MM.1S (cell line): ENCODE data around the gene GNA14.

Experiments
- DNase-seq: peaks from one replicate; pipeline ENCODE4 v3.0.0-alpha.2; 2015
- H2AFZ ChIP-seq: fragments of 300-600 bp; sonication (generic); 2 replicates; pipeline ENCODE4 v1.6.0; 2016; ENCODE audit warnings: antibody characterized with exemption, low read length
- H3F3A ChIP-seq: fragments of 300-600 bp; sonication (generic); 2 replicates; pipeline ENCODE4 v1.6.1; 2016; ENCODE audit warnings: mild to moderate bottlenecking, antibody characterized with exemption, low read length, moderate library complexity, mixed read lengths; ENCODE audit not compliant: insufficient read depth
- H3K27ac ChIP-seq: fragments of 300-600 bp; sonication (generic); 2 replicates; pipeline ENCODE4 v1.5.1; 2016; ENCODE audit warnings: mild to moderate bottlenecking, low read length
- H3K27me3 ChIP-seq: fragments of 300-600 bp; sonication (generic); replicated peaks from 2 replicates; pipeline ENCODE4 v1.6.0; 2016; ENCODE audit warnings: low read length; ENCODE audit not compliant: insufficient read depth
- H3K36me3 ChIP-seq: fragments of 300-600 bp; sonication (generic); replicated peaks from 2 replicates; pipeline ENCODE4 v1.6.1; 2016; ENCODE audit warnings: mild to moderate bottlenecking, low read length, mixed read lengths; ENCODE audit not compliant: insufficient read depth
- H3K4me1 ChIP-seq: fragments of 300-600 bp; sonication (generic); 2 replicates; pipeline ENCODE4 v1.6.1; 2016; ENCODE audit warnings: low read length, mixed read lengths
- H3K4me2 ChIP-seq: fragments of 300-600 bp; sonication (generic); 2 replicates; pipeline ENCODE4 v1.6.0; 2016; ENCODE audit warnings: low read depth, low read length
- H3K4me3 ChIP-seq: fragments of 300-600 bp; sonication (generic); 2 replicates; pipeline ENCODE4 v1.5.1; 2016; ENCODE audit warnings: low read length, mixed read lengths
- H3K79me2 ChIP-seq: fragments of 300-600 bp; sonication (generic); 2 replicates; pipeline ENCODE4 v1.6.1; 2016; ENCODE audit warnings: mixed run types, low read length, mixed read lengths
- H3K9ac ChIP-seq: fragments of 300-600 bp; sonication (generic); 2 replicates; pipeline ENCODE4 v1.6.1; 2016; ENCODE audit warnings: low read length, mixed read lengths
- H3K9me2 ChIP-seq: fragments of 300-600 bp; sonication (generic); replicated peaks from 2 replicates; pipeline ENCODE4 v1.6.1; 2016; ENCODE audit warnings: mild to moderate bottlenecking, low read length, mixed read lengths; ENCODE audit not compliant: insufficient read depth
- H3K9me3 ChIP-seq: fragments of 300-600 bp; sonication (generic); replicated peaks from 2 replicates; pipeline ENCODE4 v1.6.1; 2016; ENCODE audit warnings: mild to moderate bottlenecking, low read length, mixed read lengths; ENCODE audit not compliant: insufficient read depth
- H4K20me1 ChIP-seq: fragments of 300-600 bp; sonication (generic); 2 replicates; pipeline ENCODE4 v1.6.1; 2016; ENCODE audit warnings: mild to moderate bottlenecking, low read length, moderate library complexity, mixed read lengths; ENCODE audit not compliant: insufficient read depth
- EZH2 ChIP-seq: fragments of 300-600 bp; sonication (generic); optimal IDR thresholded peaks from 2 replicates; pipeline ENCODE3; 2017; ENCODE audit warnings: low read depth, mild to moderate bottlenecking, antibody characterized with exemption, low read length, mixed read lengths
- EZH2phosphoT487 ChIP-seq: fragments of 300-600 bp; sonication (generic); IDR thresholded peaks from 2 replicates; pipeline ENCODE4 v1.6.1; 2018; ENCODE audit warnings: antibody characterized with exemption, low read length
- TF ChIP-seq, protein P1 (sequence below): fragments of 300-600 bp; sonication (generic); IDR thresholded peaks from 2 replicates; pipeline ENCODE4 v1.5.1; 2016; ENCODE audit warnings: antibody characterized with exemption, low read length, mixed read lengths

Gene GNA14

DNA sequence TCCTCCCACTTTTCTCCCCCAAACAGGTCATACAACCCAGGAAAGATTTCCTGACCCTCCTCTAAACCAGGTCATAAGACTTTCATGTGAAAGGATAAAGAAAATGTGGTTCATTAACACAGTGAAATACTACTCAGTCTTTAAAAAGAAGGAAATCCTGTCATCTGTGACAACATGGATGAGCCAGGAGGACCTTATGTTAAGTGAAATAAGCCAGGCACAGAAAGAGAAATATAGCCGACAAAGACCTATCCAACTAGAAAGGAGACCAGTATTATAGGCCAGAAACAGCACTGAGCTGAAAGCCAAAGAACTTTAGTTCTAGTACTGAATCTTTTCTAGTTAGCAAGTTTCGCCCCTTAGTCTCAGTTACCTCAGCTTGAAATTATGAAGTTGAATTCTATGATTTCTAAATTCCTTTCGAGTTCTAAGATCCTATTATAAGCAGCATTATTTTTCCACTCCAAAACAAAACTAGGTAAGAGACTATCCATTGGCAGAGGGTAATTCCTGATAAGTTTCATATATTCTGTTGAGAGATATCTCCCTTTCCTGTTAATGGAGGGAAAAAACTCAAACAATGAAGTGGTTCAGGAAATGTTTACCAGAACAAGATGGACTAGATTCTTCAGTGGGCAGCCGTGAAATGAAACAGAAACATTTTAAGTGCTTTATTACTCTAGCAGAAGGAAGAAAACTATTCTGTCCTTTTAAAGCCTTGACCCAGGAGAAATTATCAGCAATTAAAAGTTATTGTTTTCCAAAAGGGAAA, 42.5 kb downstream of the GNA14 start:
- H3K4me2 ChIP-seq: no peak overlapping the region

GRCh38 chr9:77604316-77604715, 43.8 kb downstream of the GNA14 start:
- no peaks in the 10 kb centered on the region for H4K20me1 ChIP-seq
- no peak overlapping the region for H3K4me3 ChIP-seq
- H2AFZ ChIP-seq: no peak overlapping the region
- no peak for DNase-seq
- TF ChIP-seq EZH2 (no peak), EZH2phosphoT487 (no peak)
- no peaks in the 10 kb centered on the region for H3K9me2 ChIP-seq
- no peak overlapping the region for H3K27ac ChIP-seq
- no peaks in the 10 kb centered on the region for H3K4me1 ChIP-seq
- H3K9ac ChIP-seq: no peak overlapping the region
- H3K4me2 ChIP-seq: no peak overlapping the region
- H3K27me3 ChIP-seq: no peaks in the 10 kb centered on the region
- no peaks in the 10 kb centered on the region for H3F3A ChIP-seq
- no peaks in the 10 kb centered on the region for H3K79me2 ChIP-seq
- H3K36me3 ChIP-seq: no peaks in the 10 kb centered on the region
- no peaks in the 10 kb centered on the region for H3K9me3 ChIP-seq

More for the DNA sequence above, 42.5 kb downstream of the GNA14 start:
- no peaks in the 10 kb centered on the region for H4K20me1 ChIP-seq
- H3K27ac ChIP-seq: no peak overlapping the region
- H3K79me2 ChIP-seq: no peaks in the 10 kb centered on the region
- no peaks in the 10 kb centered on the region for H3K36me3 ChIP-seq
- H2AFZ ChIP-seq: no peak overlapping the region
- H3K27me3 ChIP-seq: no peaks in the 10 kb centered on the region
- H3K9me2 ChIP-seq: no peaks in the 10 kb centered on the region
- no peak overlapping the region for H3K4me3 ChIP-seq
- no peaks in the 10 kb centered on the region for H3K4me1 ChIP-seq
- H3F3A ChIP-seq: no peaks in the 10 kb centered on the region
- no peak overlapping the region for H3K9ac ChIP-seq
- TF ChIP-seq EZH2 (no peak), EZH2phosphoT487 (no peak)
- TF ChIP-seq, protein P1, sequence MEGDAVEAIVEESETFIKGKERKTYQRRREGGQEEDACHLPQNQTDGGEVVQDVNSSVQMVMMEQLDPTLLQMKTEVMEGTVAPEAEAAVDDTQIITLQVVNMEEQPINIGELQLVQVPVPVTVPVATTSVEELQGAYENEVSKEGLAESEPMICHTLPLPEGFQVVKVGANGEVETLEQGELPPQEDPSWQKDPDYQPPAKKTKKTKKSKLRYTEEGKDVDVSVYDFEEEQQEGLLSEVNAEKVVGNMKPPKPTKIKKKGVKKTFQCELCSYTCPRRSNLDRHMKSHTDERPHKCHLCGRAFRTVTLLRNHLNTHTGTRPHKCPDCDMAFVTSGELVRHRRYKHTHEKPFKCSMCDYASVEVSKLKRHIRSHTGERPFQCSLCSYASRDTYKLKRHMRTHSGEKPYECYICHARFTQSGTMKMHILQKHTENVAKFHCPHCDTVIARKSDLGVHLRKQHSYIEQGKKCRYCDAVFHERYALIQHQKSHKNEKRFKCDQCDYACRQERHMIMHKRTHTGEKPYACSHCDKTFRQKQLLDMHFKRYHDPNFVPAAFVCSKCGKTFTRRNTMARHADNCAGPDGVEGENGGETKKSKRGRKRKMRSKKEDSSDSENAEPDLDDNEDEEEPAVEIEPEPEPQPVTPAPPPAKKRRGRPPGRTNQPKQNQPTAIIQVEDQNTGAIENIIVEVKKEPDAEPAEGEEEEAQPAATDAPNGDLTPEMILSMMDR: no peak
- no peak for DNase-seq
- no peaks in the 10 kb centered on the region for H3K9me3 ChIP-seq

DNA sequence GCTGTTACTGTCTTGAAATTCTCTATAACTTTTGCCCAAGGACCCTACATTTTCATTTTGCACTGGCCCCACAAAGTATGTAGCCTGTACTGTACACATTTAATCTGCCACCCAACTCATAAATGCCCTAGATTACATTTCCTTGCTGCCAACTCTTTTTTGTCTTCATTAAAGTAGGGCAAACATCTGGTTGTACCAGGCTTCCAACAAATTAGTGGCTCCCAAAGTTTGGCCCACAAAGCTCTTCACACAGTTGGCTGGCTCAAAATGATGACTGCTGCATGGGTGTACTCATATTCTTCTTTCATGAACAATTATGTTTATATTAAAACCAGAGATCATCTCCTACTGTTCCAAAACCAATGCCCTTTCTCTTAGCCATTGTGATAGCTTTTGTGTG, 45.3 kb downstream of the GNA14 start:
- no peaks in the 10 kb centered on the region for H3K27me3 ChIP-seq
- no peak overlapping the region for H3K27ac ChIP-seq
- no peak overlapping the region for H3K4me3 ChIP-seq

More for the DNA sequence above, 45.3 kb downstream of the GNA14 start:
- Histone ChIP-seq H4K20me1 (no peaks in the 10 kb centered on the region), H3K79me2 (no peaks in the 10 kb centered on the region), H3K36me3 (no peaks in the 10 kb centered on the region), H3K4me1 (no peaks in the 10 kb centered on the region), H3K9me3 (no peaks in the 10 kb centered on the region), H2AFZ (no peak overlapping the region), H3F3A (no peaks in the 10 kb centered on the region), H3K9me2 (no peaks in the 10 kb centered on the region), H3K4me2 (no peak overlapping the region), H3K9ac (no peak overlapping the region)
- TF ChIP-seq EZH2 (no peak), EZH2phosphoT487 (no peak)
- TF ChIP-seq, protein P1: no peak
- DNase-seq: no peak
